Measurements from ENCODE around the gene GGPS1. TPM values are rescaled to one million over a fixed set of nuclear protein-coding genes. Genes with fewer than 3 reads are reported as not detected.

GGPS1 gene
- total and polyA plus RNA-seq, 2 of the 8 experiments (the other 6 are each of a cell fraction or from before 2014, with no cell fraction given) = 20.9 to 43.6 TPM

DNA sequence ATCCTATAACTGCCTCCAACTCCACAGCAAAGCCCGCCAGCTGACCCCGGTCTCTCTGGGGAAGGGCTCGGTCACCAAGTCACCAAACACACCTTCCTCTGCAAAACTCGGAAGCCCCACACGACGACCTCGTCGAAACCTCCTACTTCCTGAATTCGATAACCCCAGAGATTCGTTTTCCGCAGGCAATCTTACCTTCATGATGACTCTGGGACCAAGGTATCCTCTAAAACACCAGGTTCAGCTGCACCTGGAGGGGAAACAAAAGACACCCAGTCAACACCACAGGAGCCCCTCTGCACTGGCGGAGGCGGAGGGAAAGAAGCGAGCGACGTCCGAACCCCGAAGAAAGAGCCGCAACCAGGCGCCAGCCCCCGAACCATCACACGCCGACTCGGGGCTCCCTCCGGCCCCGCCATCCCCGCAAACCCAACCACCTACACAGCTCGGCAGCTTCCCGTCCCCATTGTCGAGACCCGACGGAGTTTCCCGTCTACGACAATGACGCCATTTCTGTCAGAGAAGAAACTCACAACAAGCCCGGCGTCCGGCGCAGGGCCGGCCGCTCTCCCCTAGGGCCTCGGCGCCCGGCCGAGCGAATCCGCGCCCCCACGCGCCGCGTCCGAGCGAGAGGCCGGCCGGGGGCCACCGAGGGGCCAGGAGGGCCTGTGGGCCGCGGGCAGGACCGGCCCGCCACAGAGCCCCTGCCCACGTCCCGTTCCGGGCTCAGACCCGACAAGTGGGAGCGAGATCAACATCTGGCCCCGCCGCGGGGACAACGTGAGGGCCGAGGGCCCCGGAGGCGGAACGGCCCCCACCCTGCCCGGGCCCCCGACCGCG is 1.4 kb upstream of the GGPS1 start (continued):
- TF ChIP-seq CHD1 (IDR thresholded peaks at IDR 0.05; ENCODE audit: low read depth, low read length) = 0 out of 2 replicates have a peak, but pooled peaks have one; percentile 37
- TF ChIP-seq CHD2 (IDR thresholded peaks at IDR 0.05; ENCODE audit: low read length) = 0 out of 2 replicates have a peak, but pooled peaks have one; percentile 13
- peak; percentile 38 for TF ChIP-seq SAP30 (IDR thresholded peaks at IDR 0.05; ENCODE audit: insufficient read depth, insufficient replicate concordance, low read length)

Measured in H1 (cell line).